Measurements from ENCODE around the gene MAD2L1.

MAD2L1 gene

DNA sequence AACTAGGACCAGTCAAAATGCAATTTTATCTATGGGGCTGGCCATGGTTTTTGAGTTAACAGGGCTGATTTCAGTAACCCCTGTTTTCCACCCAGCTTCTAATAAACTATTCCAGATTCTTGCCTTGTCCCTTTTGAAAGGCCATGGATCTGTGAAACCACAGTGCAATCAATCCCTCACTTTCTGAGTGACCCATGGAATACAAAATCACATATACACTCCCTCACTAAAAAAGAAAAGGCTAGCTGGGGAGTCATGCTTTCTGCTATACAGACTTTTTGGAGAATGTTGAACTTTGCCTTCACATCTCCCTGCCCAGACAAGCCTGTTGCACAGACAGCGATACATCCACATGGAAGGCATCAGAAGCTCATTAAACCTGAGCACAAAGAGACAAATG is 47.9 kb downstream of the MAD2L1 start:
- Histone ChIP-seq H3K4me3 (no peak overlapping the region), H3K27ac (no peak overlapping the region)
- DNase-seq (ENCODE audit: low spot score) = no peak
- TF ChIP-seq, protein P1, sequence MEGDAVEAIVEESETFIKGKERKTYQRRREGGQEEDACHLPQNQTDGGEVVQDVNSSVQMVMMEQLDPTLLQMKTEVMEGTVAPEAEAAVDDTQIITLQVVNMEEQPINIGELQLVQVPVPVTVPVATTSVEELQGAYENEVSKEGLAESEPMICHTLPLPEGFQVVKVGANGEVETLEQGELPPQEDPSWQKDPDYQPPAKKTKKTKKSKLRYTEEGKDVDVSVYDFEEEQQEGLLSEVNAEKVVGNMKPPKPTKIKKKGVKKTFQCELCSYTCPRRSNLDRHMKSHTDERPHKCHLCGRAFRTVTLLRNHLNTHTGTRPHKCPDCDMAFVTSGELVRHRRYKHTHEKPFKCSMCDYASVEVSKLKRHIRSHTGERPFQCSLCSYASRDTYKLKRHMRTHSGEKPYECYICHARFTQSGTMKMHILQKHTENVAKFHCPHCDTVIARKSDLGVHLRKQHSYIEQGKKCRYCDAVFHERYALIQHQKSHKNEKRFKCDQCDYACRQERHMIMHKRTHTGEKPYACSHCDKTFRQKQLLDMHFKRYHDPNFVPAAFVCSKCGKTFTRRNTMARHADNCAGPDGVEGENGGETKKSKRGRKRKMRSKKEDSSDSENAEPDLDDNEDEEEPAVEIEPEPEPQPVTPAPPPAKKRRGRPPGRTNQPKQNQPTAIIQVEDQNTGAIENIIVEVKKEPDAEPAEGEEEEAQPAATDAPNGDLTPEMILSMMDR (IDR thresholded peaks at IDR 0.05) = no peak

DNA sequence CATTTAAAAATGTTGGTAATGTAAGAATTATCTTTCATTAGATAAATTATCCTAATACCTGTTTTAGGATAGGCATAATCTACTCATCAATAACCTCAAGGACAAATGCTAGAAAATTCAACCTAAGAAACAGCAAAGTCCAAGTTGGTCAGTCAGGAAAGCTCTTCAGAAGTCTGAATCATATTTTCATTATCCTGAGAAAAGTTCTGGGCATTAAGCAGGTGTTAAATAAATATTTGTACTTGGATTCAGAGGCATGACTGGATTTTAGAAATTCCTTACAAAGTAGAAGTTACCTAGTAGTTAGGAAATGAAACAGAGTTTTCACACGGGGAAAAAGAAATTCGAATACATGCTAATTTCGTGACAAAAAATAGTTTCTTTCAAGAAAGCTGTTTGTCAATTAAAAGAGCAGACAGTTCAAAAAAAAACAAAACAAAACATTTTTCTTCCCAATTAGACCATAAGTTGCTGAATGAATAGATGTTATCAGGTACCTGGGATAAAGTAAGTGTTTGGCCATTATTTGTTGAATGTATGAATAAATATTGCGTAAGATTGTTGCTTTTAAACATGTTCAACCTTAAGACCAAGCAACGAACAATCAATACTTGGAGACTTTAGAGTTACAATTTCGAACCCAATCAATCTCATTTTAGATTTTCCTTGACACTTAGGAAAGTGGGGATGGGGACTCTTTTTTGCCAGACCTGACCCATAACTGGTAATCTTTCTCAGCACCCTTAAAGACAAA is 48.5 kb downstream of the MAD2L1 start:
- TF ChIP-seq, protein P1 (IDR thresholded peaks at IDR 0.05) = no peak
- no peak overlapping the region for H3K27ac ChIP-seq
- DNase-seq (ENCODE audit: low spot score) = no peak
- no peak overlapping the region for H3K4me3 ChIP-seq

DNA sequence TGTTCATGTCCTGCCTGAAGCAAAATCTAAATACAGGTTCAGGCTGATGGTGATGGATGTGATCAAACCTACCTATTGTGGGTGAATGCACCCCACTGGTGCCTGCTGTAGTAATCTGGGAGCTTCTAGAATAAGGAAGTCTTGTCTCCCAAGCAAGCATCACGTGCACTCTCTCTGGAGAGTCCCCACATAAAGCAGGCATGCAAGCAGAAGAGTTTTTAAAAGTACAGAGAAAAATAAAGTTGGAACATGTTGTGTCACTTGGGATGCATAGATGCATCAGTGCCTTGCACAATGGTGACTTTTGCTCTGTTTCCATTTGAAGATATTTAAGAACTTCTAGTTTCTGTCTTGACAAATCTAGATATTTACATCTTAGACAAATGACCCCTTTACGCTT is 54.9 kb downstream of the MAD2L1 start:
- no peak overlapping the region for H3K27ac ChIP-seq
- DNase-seq (ENCODE audit: low spot score) = no peak
- H3K4me3 ChIP-seq = no peak overlapping the region

DNA sequence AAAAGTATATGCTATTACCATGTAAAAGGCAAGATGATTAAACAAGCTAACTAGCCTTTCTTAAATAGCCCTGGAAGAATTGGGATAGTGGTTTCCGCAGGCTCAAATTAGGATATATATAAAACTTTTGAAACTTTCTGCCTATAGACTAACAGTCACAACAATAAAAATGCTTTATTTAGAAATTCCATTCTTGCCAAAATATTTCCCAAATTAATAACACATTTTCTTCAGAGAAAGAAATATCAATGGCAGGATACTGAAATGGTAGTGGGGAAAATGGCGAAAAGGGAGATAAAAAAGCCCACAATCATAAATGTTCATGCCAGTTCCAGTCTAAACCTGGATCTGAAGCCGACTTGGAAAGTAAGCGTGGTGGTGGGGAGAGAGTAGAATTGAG is 56.0 kb downstream of the MAD2L1 start:
- TF ChIP-seq, protein P1 (IDR thresholded peaks at IDR 0.05) = no peak
- DNase-seq (ENCODE audit: low spot score) = no peak
- Histone ChIP-seq H3K27ac (no peak overlapping the region), H3K4me3 (no peak overlapping the region)

More for the DNA sequence above, 54.9 kb downstream of the MAD2L1 start:
- TF ChIP-seq, protein P1 (IDR thresholded peaks at IDR 0.05) = no peak

DNA sequence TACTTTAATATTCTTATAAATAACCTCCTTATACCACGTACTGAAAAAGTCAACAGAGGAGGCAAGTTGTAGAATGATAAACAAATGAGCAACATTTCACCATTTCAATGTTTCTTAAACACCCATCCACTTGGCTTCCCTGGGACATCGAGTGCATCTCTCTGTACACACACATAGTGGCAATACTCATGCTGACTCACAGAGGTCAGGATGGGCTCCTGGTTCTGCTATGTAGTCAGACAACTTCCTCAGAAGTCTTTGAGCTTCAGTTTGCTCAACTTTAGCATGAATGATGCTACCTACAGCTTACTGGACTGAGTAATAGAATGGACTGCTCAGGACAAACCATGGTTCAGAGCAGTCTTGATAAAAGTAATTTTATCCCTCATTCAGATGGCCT is 56.9 kb downstream of the MAD2L1 start:
- H3K4me3 ChIP-seq = no peak overlapping the region
- H3K27ac ChIP-seq = no peak overlapping the region
- no peak for DNase-seq (ENCODE audit: low spot score)
- TF ChIP-seq, protein P1 (IDR thresholded peaks at IDR 0.05) = no peak

DNA sequence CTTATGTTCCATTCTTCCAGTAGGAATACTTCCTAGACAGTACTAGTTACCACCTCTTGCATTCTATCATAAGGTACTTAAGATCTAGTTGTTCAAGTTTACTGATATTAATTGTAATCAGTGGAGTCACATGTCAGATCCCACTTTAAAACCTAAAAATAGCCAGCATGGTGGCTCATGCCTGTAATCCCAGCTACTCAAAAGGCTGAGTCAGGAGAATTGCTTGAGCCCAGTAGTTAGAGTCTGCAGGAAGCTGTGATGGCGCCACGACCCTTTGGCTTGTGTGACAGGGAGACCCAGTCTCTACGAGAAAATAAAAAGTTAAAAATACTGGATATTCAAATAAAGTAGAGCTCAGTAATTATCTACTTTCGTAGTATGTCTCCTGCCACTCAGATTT is 57.7 kb downstream of the MAD2L1 start:
- Histone ChIP-seq H3K27ac (no peak overlapping the region), H3K4me3 (no peak overlapping the region)
- DNase-seq (ENCODE audit: low spot score) = no peak
- TF ChIP-seq, protein P1 (IDR thresholded peaks at IDR 0.05) = no peak

DNA sequence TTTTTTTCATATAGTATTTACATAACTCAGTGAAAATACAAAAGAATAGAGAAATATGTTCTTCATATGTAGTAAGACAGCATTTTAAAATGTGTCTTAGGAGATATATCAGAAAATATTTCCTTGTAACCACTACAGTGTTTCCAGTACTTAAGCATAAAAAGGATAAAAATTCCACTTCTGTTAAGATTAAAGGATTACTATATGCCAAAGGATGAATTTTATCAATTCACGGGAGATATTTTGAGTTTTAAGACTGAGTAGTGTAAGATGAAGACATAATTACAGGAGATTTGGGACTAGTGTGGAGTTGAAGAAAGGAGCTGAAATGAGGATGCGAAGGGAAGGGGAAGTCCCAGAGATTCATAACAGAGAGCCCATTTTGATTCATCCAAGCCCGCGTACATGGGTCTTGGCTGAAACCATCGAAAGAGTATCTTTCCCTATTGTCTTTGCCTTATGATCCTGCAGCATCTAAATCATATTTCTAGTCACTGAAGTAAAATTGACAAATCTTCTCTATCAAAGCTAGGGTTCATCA is 58.7 kb downstream of the MAD2L1 start:
- Histone ChIP-seq H3K27ac (no peak overlapping the region), H3K4me3 (no peak overlapping the region)
- TF ChIP-seq, protein P1 (IDR thresholded peaks at IDR 0.05) = no peak
- no peak for DNase-seq (ENCODE audit: low spot score)
